HEK293 (cell line): ENCODE results near the gene NCKAP5L.

Experiments
- CTCF ChIP-seq: fragments of 450-650 bp; formaldehyde crosslinking; IDR thresholded peaks from 2 replicates; pipeline ENCODE4 v1.5.1; 2016; ENCODE audit warnings: missing biosample characterization, missing genetic modification characterization
- HOXA7 ChIP-seq: sonication (generic); formaldehyde crosslinking; IDR thresholded peaks from 2 replicates; pipeline ENCODE4 v1.8.1; 2022; ENCODE audit warnings: missing genetic modification reagents, borderline replicate concordance
- REPIN1 ChIP-seq: fragments of 450-650 bp; formaldehyde crosslinking; IDR thresholded peaks from 2 replicates; pipeline ENCODE4 v1.5.1; 2017; ENCODE audit warnings: missing biosample characterization, missing genetic modification characterization, low read depth
- SALL2 ChIP-seq: fragments of 450-650 bp; formaldehyde crosslinking; IDR thresholded peaks from 2 replicates; pipeline ENCODE4 v1.5.0; 2017; ENCODE audit warnings: missing biosample characterization, mild to moderate bottlenecking, missing genetic modification characterization, borderline replicate concordance
- ZBTB1 ChIP-seq: fragments of 450-650 bp; formaldehyde crosslinking; IDR thresholded peaks from 2 replicates; pipeline ENCODE4 v1.5.1; 2016; ENCODE audit warnings: missing biosample characterization, missing genetic modification characterization
- ZNF133 ChIP-seq: fragments of 450-650 bp; formaldehyde crosslinking; IDR thresholded peaks from 2 replicates; pipeline ENCODE4 v1.5.1; 2016; ENCODE audit warnings: missing biosample characterization, missing genetic modification characterization
- ZNF148 ChIP-seq: fragments of 450-650 bp; formaldehyde crosslinking; IDR thresholded peaks from 2 replicates; pipeline ENCODE4 v1.5.0; 2017; ENCODE audit warnings: missing biosample characterization, missing genetic modification characterization, borderline replicate concordance
- ZNF24 ChIP-seq: fragments of 450-650 bp; formaldehyde crosslinking; IDR thresholded peaks from 2 replicates; pipeline ENCODE4 v1.5.1; 2016; ENCODE audit warnings: missing biosample characterization, missing genetic modification characterization
- ZNF274 ChIP-seq, 2 experiments: fragments of 200-500 bp in 1 of 2; fragments of 450-650 bp in 1 of 2; sonication (Bioruptor generic) in 1 of 2; formaldehyde crosslinking in 1 of 2; IDR thresholded peaks; 2 replicates each; pipeline versions ENCODE4 v1.5.1 to v1.6.1; 2014 to 2016; ENCODE audit warnings: borderline replicate concordance in 1 of 2, inconsistent platforms in 1 of 2, low read length in 1 of 2, missing biosample characterization in 1 of 2, missing genetic modification characterization in 1 of 2
- ZNF48 ChIP-seq: fragments of 450-650 bp; formaldehyde crosslinking; IDR thresholded peaks from 2 replicates; pipeline ENCODE4 v1.5.1; 2016; ENCODE audit warnings: missing biosample characterization, missing genetic modification characterization
- ZNF560 ChIP-seq: fragments of 450-650 bp; formaldehyde crosslinking; IDR thresholded peaks from 2 replicates; pipeline ENCODE4 v1.5.1; 2017; ENCODE audit warnings: missing biosample characterization, missing genetic modification characterization, borderline replicate concordance
- ZNF596 ChIP-seq: fragments of 450-650 bp; IDR thresholded peaks from 2 replicates; pipeline ENCODE4 v1.5.0; 2018; ENCODE audit warnings: missing biosample characterization, mild to moderate bottlenecking, missing genetic modification characterization, moderate library complexity
- TF ChIP-seq, protein P1 (sequence below): fragments of 450-650 bp; formaldehyde crosslinking; IDR thresholded peaks from 2 replicates; pipeline ENCODE4 v1.5.1; 2016; ENCODE audit warnings: missing biosample characterization, missing genetic modification characterization

DNA sequence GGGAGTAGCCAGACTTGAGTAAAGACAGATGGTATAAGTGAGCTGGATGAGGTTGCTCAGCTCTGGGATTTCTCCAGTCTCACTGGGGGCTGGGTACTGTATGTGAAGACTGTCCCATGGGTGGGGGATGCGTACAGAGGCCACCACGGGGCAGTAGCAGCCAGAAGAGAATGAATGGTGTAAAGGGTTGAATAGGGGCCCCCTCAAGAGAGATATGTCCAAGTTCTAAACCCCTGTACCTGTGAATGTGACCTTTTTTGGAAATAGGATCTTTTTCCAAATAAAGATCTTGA is 36.5 kb upstream of the NCKAP5L start:
- TF ChIP-seq CTCF (tag by site-specific recombination) (no peak), ZNF48 (tag by site-specific recombination) (no peak), ZNF560 (tag by site-specific recombination) (no peak), ZBTB1 (tag by site-specific recombination) (no peak), REPIN1 (tag by site-specific recombination) (no peak), SALL2 (tag by site-specific recombination) (no peak), ZNF133 (tag by site-specific recombination) (no peak), ZNF596 (no peak), ZNF274 (IDR thresholded peaks at IDR 0.05; ENCODE audit: low read length) (no peak), ZNF274 (tag by site-specific recombination; IDR thresholded peaks at IDR 0.05; ENCODE audit: borderline replicate concordance) (no peak), HOXA7 (CRISPR knock-in tag) (no peak), ZNF24 (no peak), ZNF148 (no peak)
- TF ChIP-seq, protein P1, sequence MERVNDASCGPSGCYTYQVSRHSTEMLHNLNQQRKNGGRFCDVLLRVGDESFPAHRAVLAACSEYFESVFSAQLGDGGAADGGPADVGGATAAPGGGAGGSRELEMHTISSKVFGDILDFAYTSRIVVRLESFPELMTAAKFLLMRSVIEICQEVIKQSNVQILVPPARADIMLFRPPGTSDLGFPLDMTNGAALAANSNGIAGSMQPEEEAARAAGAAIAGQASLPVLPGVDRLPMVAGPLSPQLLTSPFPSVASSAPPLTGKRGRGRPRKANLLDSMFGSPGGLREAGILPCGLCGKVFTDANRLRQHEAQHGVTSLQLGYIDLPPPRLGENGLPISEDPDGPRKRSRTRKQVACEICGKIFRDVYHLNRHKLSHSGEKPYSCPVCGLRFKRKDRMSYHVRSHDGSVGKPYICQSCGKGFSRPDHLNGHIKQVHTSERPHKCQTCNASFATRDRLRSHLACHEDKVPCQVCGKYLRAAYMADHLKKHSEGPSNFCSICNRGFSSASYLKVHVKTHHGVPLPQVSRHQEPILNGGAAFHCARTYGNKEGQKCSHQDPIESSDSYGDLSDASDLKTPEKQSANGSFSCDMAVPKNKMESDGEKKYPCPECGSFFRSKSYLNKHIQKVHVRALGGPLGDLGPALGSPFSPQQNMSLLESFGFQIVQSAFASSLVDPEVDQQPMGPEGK (tag by site-specific recombination) = no peak
